Stimulated activated CD8-positive, alpha-beta memory T cell treated with anti-CD3 and anti-CD28 coated beads, Interleukin-15, amount 100 ng/mL, for 4 hours (primary cell): Measurements from ENCODE around the gene ARPC5.

ENCODE experiments used
- DNase-seq, 2 donors: peaks; one replicate each; pipeline ENCODE4 v3.0.0-alpha.2; 2020; ENCODE audit warnings: low read depth in 2 of 2

The ARPC5 gene

GRCh38 chr1:183611021-183611420, 24.6 kb downstream of the ARPC5 start:
- DNase-seq = no peak

- DNase-seq = no peak
These were observed 25.7 kb downstream of the ARPC5 start for GRCh38 chr1:183609759-183610452.

DNA sequence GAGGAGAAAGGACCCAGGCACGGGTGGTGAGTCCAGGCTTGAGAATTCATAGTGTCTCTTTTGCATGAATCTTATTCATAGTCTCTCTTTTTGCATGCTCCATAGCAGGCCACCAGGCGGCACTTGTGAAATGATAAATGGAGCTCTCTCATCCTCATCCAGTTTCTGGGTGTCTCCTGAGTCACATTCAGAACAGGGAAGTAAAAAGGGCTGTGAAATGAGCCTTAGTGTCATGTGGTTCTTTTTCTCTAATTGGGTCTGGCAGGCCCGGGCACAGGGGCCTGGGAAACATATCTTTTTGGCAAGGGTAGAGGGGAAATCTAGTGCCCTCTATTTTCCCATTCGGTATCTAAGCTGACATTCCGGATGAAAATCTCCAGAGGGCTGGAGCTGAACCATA, 26.3 kb downstream of the ARPC5 start:
- no peak for DNase-seq

DNA sequence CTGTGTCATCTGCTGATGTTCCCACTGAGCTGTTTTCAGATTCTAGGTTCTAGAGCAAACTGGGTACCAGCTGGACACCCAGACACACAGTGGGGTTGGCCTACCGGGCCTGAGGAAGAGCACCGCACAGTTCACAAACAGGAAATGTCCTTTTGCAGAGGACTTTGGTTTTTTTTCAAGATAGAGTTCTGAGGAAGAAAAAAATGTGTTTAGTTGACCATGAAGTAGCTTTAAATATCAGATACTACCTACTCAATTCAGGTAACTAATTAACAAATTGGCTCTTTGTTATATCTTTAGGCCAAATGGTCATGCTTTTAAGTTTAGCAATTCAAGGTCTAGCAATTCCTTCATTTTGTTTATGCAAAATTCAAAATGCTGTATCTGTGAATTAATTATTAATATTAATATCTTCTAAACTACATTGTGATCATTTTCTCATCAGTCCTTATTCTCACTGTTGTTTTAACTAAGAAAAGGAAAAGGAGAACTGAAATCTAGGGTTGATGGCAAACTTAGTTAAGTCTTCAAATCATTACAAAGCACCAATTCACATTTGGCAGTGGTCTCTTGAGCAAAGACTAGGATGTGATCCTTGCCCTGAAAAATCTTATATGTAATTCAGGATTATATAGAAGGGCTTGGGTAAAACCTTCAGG, 28.1 kb downstream of the ARPC5 start:
- DNase-seq = no peak

DNA sequence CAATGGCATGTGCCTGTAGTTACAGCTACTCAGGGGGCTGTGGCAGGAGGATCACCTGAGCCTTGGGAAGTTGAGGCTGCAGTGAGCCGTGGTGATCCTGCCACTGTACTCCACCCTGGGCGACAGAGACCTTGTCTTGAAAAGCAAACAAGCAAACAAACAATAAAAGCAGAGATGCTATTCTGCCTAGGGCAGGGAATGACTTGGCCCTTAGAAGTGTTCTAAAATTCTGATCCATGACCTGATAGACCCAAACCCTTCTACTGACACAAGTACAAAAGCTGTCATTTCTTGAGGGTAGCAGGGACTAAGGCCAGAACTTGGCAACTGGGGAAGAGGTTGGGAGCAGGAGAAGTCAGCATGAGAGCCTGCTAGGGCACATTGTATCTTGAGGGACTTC, 29.7 kb downstream of the ARPC5 start:
- DNase-seq = no peak

DNA sequence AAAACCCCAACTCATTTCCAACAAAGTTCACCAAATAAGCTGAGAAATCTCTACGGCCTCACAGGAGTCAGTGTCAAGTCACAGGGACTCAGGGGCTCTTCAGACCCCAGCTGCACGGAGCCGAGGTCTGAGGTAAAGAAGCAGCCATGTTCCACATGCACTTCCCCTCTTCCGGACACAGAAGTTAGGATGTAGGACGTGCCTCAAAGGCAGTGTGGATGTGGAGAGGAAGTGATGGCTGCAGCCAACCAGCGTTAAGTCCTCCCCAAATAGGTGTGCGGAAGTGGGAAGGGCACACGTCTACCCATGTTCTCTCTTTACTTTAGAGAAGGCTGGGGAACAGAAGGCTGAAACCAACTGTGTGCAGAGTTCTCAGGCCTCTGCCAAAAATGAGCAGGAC, 30.8 kb downstream of the ARPC5 start:
- DNase-seq = no peak

DNA sequence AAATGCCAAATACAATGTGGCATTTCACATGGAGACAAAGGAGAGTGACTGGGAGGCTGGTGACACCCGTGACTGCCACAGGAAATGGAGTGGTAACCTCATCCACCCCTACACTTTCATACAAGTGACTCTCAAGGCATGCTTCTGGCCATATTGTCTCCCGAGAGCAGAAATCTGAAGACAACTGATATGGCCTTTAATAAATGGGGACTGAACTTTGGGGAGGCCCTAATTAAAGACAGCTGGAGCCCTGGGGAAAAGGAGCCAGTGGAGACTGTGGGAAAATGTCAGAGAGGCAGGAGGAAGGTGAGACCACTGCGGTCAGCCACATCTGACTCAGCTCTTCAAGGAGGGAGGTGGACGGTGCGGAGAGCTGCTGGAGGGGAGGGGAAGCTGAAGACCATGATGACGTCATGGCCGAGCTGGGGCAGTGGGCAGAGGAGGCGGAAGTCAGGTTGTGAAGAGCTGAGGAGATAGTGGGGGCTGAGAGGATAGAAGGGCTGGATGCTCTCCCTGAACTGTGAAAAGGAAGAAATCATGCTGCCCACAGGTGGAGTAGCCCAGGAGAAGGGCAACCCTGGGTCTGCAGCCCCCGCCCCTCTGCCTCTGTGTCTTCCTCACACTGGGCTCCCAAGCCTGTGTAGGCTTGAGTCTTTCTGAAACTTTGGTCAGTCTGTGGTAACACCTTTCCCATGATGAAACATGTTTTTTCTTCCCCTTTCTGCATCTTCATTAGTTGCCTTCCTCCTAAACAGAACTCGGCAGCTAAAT, 31.4 kb downstream of the ARPC5 start:
- DNase-seq = no peak

DNA sequence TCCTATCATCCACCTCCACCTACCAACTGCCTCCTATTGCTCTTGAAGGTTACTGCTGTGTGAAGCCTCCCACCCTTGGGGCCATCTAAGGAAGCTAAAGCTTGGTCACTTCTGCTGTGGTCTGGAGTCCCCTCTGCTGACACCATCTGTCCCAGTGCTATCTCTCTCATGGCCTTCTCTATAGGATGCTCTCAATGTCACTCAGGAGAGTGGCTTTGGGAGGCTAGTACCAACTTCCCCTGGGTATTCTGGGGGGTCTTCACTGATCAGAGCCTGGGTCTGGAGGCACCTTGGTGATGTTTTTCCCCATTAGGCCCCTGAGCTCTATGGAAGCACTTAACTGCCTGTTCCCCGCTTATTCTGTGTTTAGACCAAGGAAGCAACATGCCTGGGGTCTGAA, 33.1 kb downstream of the ARPC5 start:
- no peak for DNase-seq

- no peak for DNase-seq
These were observed 34.9 kb downstream of the ARPC5 start for GRCh38 chr1:183600634-183601033.

- no peak for DNase-seq
These were observed 35.4 kb downstream of the ARPC5 start for GRCh38 chr1:183600136-183600535.

GRCh38 chr1:183598386-183598785, 37.2 kb downstream of the ARPC5 start:
- no peak for DNase-seq

DNA sequence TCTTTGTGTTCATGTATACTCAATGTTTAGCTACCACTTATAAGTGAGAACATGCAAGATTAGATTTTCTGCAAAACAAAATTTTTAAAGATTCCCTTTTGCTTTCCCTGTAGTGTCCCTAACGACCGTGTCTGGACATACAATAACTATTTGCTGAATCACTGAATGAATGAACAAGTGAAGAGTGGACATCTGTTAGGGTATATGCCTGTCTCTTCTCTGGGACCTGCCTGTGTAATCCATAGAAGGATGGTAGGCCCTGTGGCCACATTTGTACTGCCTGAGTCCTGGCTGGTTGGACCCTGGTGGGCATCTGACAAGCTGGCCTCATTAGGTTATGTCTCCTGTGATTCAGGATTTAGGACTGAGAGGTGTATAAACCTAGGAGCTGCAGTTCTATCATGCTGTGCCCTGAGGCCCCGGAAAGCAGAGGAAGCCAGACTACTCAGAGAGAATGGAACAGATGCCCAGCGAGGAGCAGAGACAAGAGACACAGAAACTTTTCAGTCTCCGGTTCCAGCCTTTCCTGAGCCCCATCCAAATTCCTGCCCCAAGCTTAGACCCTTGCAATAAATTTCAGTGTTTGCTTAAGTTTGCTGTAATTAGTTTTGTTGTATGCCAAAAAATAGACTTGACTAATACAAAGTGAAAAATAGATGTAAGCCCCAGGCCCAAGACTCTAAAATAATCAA, 37.8 kb downstream of the ARPC5 start:
- no peak for DNase-seq

DNA sequence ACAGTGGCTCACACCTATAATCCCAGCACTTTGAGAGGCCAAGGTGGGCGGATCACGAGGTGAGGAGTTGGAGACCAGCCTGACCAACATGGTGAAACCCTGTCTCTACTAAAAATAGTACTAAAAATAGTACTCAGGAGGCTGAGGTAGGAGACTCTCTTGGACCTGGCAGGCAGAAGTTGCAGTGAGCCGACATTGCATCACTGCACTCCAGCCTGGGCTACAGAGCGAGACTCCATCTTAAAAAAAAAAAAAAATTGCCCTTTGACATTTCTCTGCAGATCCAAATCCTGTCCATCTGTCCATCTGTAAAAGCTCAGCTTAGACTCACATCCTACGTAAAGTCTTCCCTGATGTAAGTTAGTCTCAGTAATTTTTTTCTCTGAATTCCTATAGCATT, 39.1 kb downstream of the ARPC5 start:
- DNase-seq = no peak

DNA sequence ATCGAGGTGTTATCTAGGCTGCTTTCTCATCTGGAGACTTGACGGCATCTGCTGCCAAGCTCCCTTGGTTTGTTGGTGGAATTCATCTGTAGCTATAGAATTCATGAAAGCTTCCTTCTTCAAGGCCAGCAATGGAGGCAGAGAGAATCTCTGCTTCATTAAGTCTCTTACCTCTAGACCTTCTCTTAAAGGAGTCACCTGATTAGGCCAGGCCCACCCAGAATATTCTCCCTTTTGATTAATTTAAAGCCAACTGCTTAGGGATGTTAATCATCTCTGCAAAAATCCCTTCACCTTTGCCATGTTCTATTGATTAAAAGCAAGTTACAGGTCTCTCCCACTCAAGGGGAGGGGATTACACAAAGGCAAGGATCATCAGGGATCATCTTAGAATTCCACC, 40.0 kb downstream of the ARPC5 start:
- no peak for DNase-seq

GRCh38 chr1:183593356-183593755, 42.2 kb downstream of the ARPC5 start:
- no peak for DNase-seq

DNA sequence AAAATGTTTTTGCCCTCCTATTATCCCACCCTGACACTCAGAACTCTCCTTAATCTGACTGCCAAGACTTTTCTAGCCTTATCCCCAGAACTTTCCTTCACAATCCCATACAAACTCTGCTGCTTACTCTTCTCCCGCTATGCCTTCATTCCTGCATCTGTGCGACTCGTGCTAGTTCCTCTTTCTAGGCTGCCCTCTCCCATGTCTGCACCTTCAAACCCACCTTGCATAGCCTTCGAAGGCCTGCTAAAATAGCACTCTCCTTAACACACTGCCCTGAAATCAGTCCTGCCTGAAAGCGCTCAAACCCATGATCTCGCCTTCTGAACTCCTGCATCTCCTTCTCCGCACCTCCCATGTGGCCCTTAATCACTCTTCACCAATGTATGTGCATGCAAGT, 42.9 kb downstream of the ARPC5 start:
- DNase-seq = no peak

DNA sequence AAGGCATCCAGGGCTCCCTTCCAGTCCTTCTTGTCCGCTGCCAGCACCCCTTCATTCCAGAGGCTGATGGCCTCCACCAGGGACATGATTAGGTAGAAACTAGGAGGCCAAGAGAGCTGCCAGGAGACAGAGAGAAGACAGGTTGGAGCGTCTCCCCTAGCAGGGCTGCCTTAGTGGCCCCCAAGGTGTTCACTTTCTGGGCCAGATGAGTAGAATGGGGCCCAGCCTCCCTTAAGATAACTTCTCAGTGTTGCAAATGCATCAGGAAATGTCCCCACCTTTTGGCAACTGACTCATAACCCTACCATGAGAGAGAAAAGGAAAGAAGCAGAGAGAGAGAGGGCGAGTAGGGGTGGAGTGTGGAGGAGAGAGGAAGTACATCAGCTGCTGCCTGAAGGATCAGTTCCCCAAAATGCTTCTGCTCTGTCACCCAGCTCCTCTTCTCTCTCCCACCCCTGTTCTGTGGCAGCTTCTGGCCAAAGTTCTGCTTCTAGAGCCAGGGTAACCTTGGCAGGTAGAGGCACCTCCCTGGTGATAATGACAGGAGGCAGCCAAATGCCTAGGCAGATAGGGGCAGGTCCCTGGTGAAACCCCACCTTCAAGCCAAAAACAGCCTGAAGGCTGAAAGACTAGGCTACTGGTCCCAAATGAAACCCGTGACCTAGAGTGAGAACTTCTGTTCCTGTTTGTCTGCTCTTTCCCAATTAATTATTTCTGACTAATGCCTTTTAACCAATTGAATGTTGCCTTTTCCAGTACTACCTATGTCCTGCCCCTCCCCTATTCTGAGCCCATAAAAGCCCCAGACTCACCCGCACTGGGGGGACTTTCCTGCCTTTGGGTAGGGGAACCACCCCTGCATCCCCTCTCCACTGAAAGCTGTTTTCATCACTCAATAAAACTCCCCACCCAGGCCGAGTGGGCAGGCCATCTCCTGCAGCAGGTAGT, 45.1 kb downstream of the ARPC5 start, which contains the start of gene NCF2:
Gene NCF2, minus strand, starts transcription at position 216 of the 948 bp plus-strand sequence. Its CDS starts 130 bp downstream, at position 86.
- no peak for DNase-seq

DNA sequence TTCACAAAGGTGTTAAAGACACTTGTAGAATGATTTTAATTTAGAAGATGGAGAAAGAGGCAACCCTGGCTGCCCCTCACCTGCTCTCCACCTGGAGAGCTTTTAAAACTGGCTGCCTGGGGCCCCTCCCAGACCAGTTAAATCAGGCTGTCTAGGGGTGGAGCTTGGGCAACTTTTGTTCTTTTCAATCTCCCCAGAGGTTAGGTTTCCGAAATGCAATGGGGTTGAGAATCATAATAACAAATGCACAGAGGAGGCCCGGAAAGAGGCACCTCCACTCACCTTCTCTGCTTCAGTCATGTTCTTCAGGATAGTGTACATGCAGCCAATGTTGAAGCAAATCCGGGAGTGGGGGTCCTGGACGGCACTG, 45.7 kb downstream of the ARPC5 start:
- DNase-seq = no peak

DNA sequence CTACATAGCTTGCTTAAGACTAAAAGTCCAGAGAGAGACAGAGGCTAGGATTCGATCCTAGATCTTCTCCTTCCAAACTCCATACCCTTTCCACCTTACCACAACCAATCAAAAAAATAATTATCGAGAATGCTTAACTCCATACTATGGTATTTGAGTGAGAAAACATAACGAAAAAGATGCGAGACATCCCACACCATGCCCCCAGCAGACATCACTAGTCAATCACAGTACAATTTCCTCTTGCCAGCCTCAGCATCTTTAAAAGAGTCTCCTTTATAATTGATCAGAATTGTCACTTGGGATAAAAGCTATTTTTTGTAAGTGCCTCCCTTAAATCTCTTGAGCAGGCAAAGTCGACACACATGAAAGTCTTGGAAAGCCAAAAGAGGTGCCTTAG, 46.2 kb downstream of the ARPC5 start:
- no peak for DNase-seq

DNA sequence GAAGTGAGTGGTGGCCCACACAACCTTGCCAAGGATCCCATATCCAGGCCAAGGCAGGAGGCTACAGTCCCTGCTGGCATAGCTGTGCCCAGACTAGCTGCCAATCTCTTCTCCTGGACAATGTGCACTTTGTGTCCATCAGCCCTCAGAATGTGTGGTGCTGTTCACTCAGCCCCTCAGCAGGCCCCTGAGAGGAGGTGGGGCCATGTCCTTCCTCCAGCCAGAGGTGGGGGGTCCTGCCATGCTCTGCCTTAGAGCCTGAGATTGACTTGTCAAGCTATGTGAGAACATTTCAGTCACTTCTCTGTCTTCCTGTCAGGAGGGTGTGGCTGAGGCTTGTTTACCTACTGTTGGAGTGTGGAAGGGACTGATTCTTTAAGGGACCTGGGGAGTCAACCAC, 46.8 kb downstream of the ARPC5 start:
- DNase-seq = no peak

- DNase-seq = no peak
These were observed 48.7 kb downstream of the ARPC5 start for GRCh38 chr1:183586926-183587325.
